HG03558 (cell line): ENCODE results near the gene VIT.

ENCODE experiments used
- ATAC-seq: cut with Tn5 transposase; IDR thresholded peaks from one replicate; pipeline ENCODE4 v1.9.1; 2021; ENCODE audit warnings: moderate number of reproducible peaks; ENCODE audit not compliant: unreplicated experiment; ENCODE audit errors: extremely low read depth

The VIT gene, protein sequence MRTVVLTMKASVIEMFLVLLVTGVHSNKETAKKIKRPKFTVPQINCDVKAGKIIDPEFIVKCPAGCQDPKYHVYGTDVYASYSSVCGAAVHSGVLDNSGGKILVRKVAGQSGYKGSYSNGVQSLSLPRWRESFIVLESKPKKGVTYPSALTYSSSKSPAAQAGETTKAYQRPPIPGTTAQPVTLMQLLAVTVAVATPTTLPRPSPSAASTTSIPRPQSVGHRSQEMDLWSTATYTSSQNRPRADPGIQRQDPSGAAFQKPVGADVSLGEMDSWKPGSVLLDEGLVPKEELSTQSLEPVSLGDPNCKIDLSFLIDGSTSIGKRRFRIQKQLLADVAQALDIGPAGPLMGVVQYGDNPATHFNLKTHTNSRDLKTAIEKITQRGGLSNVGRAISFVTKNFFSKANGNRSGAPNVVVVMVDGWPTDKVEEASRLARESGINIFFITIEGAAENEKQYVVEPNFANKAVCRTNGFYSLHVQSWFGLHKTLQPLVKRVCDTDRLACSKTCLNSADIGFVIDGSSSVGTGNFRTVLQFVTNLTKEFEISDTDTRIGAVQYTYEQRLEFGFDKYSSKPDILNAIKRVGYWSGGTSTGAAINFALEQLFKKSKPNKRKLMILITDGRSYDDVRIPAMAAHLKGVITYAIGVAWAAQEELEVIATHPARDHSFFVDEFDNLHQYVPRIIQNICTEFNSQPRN

DNA sequence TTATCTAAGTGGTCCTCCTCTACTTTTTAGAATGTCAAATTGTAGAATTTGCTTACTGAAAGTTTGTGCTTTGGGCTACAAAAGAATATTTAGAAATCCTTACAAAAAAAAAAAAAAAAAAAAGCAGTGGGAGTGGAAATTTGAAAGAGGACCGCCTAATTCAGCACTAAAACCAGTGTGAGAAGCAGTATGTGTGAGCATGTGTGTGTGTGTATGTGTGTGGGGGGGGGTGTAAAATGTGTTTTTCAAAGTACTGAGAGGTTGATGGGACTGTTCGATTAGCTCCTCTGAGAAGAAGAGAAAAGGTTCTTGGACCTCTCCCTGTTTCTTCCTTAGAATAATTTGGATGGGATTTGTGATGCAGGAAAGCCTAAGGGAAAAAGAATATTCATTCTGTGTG, at the start of gene VIT:
Gene VIT (plus strand): TSS at position 175 of the 400 bp plus-strand sequence. CDS start 19,664 bp downstream, outside the sequence.
- no peak for ATAC-seq

DNA sequence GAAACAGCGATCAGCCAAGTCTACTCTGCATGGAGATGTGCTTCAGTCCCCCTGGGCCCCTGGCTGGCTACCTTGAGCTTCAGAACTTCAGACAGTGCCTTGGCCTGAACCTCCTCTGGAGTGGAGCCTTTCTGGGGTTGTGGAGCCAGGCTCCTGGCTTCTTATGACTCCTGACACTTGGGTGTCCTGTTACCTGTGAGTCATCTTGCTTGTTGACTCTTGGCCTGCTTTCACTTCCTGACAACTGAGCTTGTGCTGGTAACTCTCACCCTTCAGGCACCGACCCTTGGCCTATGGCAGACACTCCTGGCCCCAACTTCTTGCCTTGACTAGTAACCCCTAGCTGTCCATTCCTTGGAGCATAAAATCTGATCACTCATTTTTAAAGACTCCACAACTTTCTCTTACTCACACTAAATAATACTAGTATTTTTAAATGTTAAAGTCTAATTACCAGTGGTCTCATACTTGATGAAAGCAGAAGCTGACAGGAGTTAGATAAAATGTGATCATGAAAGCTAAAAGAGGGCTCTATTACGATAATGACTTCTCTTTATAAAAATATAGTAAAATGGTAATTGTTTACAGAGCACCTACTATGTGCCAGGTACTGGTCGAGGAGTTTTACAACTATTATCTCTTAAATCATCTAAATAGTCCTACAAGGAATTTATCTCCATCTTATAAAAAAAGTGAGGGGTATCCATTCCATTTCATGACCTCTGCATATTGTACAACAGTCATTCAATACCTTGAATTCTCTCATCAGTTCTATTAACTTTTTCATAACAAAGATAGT, 46.3 kb upstream of the VIT start:
- ATAC-seq: peak; percentile 75

DNA sequence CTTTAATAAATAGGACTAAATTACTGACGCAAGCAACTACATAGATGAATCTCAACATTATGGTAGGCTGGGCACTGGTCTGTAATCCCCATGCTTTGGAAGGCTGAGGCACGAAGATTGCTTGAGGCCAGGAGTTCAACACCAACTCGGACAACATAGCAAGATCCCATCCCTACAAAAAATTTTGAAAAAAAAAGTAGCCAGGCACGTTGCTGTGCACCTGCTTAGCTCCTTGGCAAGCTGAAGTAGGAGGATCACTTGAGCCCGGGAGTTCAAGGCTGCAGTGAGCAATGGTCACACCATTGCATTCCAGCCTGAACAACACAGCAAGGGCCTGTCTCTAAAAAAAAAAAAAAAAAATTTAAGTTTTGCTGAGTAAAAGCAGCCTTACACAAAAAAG, 43.4 kb upstream of the VIT start:
- no peak for ATAC-seq

DNA sequence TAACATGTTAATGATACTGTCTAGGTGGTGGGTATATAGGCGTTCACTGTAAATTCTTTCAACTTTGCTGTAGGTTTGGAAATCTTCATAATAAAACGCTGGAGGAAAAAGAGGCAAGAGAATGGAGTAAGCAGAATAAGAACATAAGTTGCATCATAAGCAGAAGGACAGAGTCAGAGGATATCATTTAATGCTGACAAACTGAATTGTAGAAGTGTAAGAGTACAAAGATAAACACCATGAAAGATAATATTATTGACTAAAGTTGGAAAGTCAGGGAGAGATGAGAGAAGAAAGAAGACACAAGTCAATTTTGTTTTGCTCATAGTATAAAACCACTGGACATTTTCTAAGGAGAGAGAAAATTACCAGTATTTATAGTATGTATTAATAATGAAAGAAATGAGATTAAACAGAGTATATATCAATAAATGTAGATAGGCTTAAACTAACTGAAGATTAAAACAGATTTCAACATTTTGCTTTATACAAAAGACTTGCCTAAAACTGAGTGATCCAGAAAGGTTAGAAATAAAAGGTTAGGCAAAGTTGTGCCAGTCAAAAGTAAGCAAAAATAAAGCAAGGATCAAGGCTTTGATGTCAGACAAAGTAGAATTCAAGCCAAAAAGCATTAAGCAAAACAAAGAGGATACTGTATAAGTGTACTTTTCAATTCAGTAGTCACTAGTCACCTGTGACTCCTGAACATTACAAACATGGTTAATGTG, 42.4 kb upstream of the VIT start:
- no peak for ATAC-seq

DNA sequence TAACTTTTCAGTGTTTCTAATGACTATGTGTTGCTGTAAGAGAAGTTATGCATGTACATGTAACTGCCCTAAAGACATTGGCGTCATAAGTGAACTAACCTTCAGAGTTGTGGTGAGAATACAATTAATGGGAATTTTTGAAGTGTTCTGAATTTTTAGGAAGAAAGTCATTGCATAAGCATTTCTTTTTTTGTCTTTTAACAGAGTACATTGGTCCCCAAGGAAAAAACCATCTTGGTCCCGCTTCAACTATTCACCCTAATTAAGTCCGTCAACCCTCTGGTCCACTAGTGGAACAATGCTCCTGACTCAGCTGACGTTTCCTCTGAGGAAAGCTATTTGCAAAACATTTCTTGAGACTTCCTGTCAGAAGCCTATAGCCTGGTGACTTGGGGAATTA, 41.1 kb upstream of the VIT start:
- ATAC-seq: no peak

DNA sequence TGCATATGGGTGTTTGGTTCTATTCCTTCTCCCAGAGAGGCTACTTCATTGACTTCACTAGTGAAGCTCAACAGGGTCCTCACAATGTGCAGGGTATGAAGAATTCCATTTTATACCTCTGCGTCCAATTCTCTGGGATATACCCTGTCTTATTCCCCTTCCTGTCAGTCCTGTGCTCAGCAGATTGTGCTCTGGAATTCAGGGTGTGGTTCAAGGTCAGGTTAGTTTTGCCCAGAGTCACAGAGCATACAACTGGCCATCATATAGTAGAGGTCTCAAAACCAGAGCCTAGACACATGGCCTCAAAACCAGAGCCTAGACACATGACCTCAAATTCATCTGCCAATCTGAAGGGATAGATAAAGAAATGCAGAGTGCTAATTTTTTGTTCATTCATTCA, 38.8 kb upstream of the VIT start:
- ATAC-seq: no peak

DNA sequence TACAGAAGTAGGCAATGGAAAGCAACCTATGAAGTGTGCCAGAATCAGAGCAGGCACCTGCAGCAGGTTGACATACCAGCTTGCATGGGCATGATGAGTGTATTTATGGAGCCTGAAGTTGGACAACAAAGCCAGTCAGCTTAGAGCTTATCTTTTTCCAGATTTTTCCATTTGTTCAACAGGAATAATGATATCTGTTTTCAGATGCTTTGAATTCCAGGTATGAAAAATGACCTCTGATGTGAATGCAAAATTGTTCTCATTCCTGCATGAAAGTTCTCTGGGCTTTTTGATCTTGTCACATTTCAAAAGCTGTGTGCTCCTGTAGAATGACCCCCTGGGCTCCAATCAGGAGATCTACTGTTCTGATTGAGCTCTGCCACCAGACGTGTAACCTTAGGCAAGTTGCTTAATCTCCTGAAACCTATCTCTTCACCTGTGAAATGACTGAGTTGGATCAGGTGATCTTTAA, 38.2 kb upstream of the VIT start:
- ATAC-seq: no peak

DNA sequence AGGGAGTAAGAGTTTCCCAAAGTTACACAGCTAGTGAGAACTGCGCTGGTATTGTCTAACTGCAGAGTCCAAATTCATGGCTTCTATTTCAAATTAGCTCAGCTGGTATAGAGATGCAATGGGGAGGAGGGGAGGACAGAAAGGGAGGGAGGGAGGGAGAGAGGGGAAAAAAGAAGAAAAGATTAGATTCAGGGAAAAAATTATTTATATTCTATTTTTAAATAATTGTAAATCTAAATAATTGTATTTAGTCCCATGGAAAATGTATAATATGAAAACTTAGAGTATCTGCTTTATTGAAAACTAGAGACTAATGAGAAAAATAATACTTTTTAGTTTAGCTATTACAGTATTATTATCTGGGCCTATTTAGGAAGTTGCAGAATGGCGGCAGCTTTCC, 37.3 kb upstream of the VIT start:
- ATAC-seq: no peak

DNA sequence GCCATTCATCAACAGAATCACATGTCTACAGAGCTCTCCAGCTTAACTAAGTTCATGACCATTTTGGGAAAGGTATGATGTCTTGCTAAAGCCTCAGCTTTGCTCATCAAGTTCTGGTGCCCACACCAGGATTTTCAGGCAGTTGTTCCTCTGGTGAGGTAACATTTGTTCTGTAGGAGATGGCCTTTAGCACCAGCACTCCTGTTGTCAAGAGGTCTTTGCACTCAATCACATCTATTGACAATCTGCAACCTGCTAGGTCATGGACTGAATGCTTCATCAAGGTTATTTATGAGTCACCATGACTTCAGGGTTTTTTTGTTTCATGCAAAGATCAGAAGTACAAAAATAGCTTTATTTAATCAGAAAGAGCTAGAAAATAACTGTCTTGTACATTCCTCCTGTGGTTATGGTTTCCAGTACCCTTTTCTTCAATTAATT, 36.6 kb upstream of the VIT start:
- ATAC-seq: peak; percentile 50

DNA sequence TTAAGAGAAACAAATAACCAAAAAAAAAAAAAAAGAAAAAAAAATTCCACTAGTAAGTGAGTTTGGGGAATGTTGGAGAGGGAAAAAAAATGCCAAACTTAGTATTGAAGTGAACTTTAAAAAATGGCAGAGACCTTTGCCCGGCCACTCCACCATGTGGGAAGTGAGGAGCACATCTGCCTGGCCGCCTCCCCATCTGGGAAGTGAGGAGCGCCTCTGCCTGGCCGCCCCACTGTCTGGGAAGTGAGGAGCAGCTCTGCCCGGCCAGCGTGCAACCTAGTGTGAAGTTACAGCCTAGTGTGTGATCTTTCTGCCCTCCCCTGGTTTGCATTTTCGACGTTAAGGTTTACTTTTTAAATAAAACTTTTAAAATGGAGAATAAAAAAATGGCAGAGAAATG, 33.9 kb upstream of the VIT start:
- ATAC-seq: no peak

DNA sequence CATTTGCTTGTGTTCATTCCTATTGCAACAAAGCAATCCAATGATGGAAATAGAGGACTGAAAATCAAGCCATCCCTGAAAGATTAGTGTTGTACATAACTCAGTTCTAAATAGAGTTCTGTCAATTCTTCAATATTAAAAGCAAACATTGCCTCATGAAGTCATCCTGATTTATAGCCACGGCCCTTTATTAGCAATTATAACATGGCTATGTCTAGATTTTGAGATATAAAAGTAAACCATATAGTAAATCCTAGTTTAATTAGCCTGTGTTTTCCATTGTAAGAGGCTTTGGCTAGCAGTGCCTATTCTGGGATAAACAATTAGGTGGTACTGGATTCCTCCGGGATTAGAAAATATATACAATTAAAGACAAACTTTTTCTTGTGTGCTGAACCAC, 33.2 kb upstream of the VIT start:
- ATAC-seq: no peak

DNA sequence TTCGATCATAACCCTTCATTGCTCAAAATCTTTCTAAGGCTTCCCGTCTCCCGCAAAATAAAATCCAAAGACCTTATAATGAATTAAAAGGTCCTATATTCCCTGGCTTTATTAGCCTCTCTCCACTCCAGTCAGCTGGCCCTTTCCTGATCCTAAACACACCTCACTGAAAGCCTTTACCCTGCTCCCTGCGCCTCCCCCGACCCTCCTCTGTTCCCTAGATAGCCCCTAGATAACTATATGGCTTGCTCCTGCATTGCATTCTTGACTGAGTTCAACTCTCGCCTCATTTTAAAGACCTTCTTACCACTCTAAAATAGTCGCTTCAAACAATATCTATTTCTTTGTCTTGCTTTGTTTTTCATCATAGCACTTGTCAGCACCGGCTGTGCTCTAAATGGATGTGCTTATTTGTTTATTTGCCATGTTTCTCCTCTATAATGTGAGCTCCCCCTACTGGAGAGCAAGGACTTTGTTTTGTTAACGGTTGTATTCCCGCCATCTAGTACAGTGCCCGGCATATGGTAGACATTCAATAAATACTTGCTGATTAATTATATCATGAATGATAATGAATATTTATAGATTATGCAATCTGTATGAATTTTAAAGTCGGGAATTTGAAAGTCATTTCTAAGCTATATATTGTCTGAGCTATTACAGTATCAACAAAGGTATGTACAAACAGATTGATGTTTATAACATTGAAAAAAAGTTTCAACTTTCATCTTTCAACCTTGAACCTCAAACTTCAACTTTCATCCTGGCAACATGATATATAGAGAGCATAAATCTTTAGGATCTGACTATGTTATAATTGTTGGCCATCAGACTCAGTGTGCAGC, 32.4 kb upstream of the VIT start:
- peak; percentile 55 for ATAC-seq

DNA sequence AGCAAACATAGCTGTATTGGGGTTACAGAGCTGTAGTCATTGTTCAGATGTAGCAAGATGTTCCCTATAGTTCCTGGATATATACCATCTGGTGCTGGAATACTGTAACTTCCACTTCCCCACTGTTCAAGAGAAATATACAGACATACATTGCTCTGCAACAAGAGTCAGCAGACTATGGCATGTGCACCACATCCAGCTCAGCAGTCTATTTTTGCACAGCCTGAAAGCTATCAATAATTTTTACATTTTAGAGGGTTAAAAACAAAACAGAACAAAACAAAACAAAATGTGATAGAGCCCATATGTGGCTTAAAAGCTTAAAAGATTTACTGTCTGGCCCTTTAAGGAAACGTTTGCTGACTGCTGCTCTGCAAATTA, 31.8 kb upstream of the VIT start:
- no peak for ATAC-seq

DNA sequence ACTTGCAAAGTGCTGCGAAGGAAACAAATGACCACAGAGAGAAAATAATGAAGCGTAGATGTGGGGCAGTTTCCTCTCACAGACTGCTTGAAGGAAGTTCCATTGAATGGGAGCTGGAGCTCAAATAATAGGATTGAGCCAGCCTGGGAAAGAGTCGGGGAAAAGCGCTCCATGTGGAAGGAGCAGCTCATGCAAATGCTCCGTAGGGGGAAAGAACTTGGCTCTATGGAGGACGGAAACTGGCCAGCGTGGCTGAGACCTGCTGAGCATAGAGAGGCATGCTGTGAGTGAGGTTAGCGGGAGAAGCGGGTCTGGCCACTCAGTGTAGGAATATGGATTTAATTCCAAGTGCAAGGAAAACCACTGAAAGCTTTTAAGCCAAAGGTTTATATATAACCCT, 28.6 kb upstream of the VIT start:
- no peak for ATAC-seq

DNA sequence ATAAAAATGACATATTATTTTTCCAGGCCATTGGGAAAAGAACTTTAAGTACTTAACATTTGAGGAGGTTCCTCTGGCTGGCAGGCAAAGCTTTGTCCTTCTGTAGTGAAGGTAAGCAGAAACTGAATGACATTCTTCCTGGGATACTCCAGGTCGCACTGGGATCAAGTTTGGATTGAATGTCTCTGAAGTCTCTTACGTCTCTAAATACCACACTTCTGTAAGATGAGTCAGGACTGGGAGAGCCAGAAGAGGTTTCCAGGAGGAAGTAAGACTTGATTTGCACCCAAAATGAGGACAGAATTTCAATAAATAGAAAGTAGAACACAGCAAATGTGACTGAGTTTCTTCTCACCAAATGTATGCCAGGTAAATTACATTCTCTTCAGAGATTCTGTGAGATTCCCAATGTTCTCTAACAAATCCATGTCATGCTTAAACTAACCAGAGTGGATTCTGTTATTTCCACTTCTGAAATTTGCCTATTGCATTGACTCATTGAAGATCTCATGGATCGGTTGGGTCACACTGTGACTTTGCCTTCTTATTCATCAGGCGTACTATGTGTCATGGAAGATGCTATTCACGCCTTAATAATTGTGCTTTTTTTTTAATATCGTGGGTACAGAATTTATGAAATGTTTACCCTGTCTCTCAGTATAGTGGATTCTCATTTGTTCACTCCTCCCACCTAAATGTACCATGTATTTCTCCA, 25.5 kb upstream of the VIT start:
- no peak for ATAC-seq

DNA sequence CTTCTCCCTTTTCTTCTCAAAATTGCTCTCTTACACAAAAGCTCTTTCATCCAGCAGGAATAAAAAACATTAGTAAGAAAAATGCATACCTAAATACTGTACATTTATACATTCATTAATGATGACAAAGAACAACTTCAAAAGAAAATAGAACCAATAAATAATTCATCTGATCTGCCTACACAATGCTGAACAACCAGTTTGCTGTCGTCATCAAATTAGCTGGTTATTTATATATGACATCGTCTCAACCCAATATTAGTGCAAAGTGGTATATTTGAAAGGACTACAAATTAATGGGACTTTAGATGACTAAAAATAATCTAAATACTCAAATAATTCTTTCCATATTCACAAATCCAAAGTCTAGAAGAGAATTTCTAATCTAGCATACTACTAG, 24.8 kb upstream of the VIT start:
- no peak for ATAC-seq

DNA sequence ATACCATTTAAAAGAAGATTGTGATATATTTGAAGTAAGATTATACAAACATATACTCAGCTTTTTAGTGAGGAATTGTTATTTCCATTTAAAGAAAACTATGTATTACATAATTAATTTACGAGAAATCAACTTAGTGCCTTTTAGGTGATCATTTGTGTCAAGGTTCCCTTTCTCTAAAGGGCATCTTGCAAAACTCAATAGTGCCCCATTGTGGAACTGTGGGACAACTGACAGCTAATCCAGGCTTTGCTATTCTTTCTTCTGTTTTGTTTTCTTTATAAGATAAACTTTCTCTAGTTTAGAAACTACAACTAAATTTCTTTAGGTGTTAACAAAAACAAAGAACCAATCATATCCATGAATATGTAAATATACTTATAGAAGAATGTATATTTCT, 24.3 kb upstream of the VIT start:
- no peak for ATAC-seq

DNA sequence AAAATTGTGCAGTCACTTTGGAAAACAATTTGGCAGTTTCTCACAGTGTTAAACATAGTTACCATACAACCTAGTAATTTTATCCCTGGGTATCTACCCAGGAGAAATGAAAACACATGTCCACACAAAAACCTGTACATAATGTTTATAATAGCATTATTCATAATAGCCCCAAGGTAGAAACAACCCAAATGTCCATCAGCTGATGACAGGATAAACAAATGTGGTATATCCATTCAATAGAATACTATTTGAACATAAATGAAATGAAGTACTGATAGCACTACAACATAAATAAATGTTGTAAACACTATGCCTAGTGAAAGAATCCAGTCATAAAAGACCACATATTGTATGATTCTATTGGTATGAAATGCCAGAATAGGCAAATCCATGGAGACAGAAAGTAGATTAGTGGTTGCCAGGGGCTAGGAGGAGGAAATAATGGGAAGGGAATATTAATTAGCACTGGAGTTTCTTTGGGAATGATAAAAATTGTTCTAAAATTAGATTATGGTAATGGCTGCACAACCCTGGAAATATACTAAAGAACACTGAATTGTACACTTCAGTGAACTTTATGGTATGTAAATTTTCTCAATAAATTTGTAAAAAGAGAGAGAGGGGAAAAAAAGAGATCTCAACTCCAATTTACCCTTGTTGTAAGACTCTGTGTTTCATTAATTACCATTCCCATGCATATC, 20.8 kb upstream of the VIT start:
- ATAC-seq: no peak
